CD4-positive, alpha-beta T cell (primary cell): Measurements from ENCODE around the gene PKDREJ. TPM values are rescaled to one million over a fixed set of nuclear protein-coding genes. Genes with fewer than 3 reads are reported as not detected.

ENCODE experiments used
- ATAC-seq: fragments of 200-7000 bp; cut with Tn5 transposase; one replicate; pipeline ENCODE4 v1.10.0; 2022; ENCODE audit warnings: mild to moderate bottlenecking; ENCODE audit not compliant: poor library complexity
- CTCF ChIA-PET: fragments of 350-600 bp; sonication (Branson Sonifier 250); formaldehyde crosslinking; loops from one replicate; lab custom pipeline; 2021; ENCODE audit warnings: antibody characterized with exemption, inconsistent platforms; lab: Charles Lee
- POLR2A ChIA-PET: fragments of 350-600 bp; sonication (Branson Sonifier 250); formaldehyde crosslinking; loops from one replicate; lab custom pipeline; 2021; ENCODE audit warnings: antibody characterized with exemption, inconsistent platforms; lab: Charles Lee
- DNase-seq, 14 experiments: peaks; one replicate each; pipeline ENCODE4 v3.0.0-alpha.2; 2013 to 2020; ENCODE audit warnings: mixed read lengths in 2 of 14
- H3K27ac ChIP-seq, 2 donors: one replicate each; pipeline versions ENCODE4 v1.5.1 to v1.7.0; 2013; ENCODE audit warnings: low read length in 2 of 2, low read depth in 1 of 2, mild to moderate bottlenecking in 1 of 2
- H3K27me3 ChIP-seq, 2 experiments: 1 replicate in 1 of 2; 2 replicates in 1 of 2; pipeline versions ENCODE4 v1.6.1 to v1.7.0; 2013; ENCODE audit warnings: low read length in 2 of 2, control low read depth in 1 of 2, mild to moderate bottlenecking in 1 of 2, moderate library complexity in 1 of 2; ENCODE audit not compliant: insufficient read depth in 2 of 2, control insufficient read depth in 1 of 2
- H3K36me3 ChIP-seq: one replicate; pipeline ENCODE4 v1.6.1; 2013; ENCODE audit warnings: low read length, control low read depth; ENCODE audit not compliant: insufficient read depth
- H3K4me1 ChIP-seq: one replicate; pipeline ENCODE4 v1.6.1; 2013; ENCODE audit warnings: low read length, control low read depth; ENCODE audit not compliant: insufficient read depth
- H3K4me3 ChIP-seq: one replicate; pipeline ENCODE4 v1.5.1; 2013; ENCODE audit warnings: mild to moderate bottlenecking, low read length, moderate library complexity
- H3K9me3 ChIP-seq, 2 experiments: 1 replicate in 1 of 2; 2 replicates in 1 of 2; pipeline versions ENCODE4 v1.6.1 to v1.7.0; 2013; ENCODE audit warnings: low read length in 2 of 2, mild to moderate bottlenecking in 2 of 2, control low read depth in 1 of 2, moderate library complexity in 1 of 2; ENCODE audit not compliant: control insufficient read depth in 1 of 2, insufficient read depth in 1 of 2
- H3K27ac Mint-ChIP-seq: one replicate; pipeline ENCODE4 v1.8.0; 2020; ENCODE audit warnings: mixed read lengths
- H3K27me3 Mint-ChIP-seq: one replicate; pipeline ENCODE4 v1.8.0; 2021; ENCODE audit warnings: mixed read lengths
- H3K36me3 Mint-ChIP-seq: one replicate; pipeline ENCODE4 v1.8.0; 2021; ENCODE audit warnings: low read depth, mixed read lengths
- H3K4me1 Mint-ChIP-seq: one replicate; pipeline ENCODE4 v1.8.0; 2021; ENCODE audit warnings: low read depth, mixed read lengths
- H3K4me3 Mint-ChIP-seq: one replicate; pipeline ENCODE4 v1.8.0; 2020; ENCODE audit warnings: mild to moderate bottlenecking, mixed read lengths
- H3K9me3 Mint-ChIP-seq: one replicate; pipeline ENCODE4 v1.8.0; 2020; ENCODE audit warnings: mixed read lengths
- intact Hi-C, 2 experiments: fragments of 100-400 bp; cut with DNase I in 1 of 2; cut with micrococcal nuclease in 1 of 2; formaldehyde crosslinking; loops; one replicate each; pipeline versions ENCODE4 v1.15.1 to v1.9.0; 2023 to 2025; cut with DNase I, micrococcal nuclease
- total RNA-seq, 174 experiments: library from RNA in 2 of 174; stranded (reverse) in 2 of 174; gene quantifications; one replicate each; pipeline ENCODE4 v1.2.3 and lab custom pipeline; 2021 to 2026
- TF ChIP-seq, protein P1 (sequence below): fragments of 200-600 bp; IDR thresholded peaks from one replicate; pipeline ENCODE4 v1.8.0; 2022; ENCODE audit warnings: antibody characterized with exemption, mild to moderate bottlenecking

PKDREJ gene
- total RNA-seq, 2 experiments from 2014 or later: not detected

DNA sequence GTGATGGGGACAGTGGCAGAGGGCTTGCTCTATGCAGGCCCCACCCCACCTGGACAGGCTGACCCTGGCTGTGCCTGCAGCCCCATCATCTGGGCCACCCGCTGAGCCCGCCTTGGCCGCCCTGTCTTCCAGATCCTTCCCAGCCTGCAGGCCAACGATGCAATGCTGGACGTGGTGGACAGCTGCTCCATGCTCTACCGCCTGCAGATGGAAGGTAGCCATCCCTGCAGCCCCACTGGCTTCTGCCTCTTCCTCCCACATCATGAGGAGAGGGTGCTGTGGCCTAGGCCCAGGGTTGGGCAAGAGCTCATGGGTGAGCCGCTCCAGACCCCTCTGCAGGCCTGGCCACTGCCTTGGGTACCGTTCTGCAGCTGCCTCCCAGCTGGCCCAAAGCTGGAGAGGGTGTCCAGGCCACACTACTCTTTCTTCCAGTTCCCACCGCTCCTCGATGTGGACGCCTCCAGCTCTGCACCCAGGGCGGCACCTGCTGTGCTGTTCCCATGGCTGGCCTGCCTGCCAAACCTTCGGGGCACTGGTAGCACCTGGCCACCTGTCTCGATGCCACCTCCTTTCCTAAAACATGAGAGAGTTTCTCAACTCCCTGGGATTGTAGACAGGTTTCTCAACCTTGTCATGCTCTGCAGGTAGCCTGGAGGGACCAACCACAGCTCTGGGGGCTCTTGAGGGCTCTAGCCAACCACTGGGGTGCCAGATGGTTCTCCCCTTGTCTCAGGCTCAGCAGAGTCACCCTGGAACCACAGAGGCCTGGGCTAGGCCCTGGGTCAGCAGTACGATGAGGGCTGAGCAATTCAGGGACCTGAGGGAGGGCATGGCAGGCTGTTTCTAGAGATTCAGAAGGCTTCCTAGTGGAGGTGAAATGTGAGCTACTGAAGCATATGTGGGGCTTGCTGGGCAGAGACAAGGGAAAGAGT is 24.1 kb upstream of the PKDREJ start:
- Histone ChIP-seq H3K27ac (no peak overlapping the region), H3K27me3 (no peaks in the 10 kb centered on the region), H3K4me3 (no peak overlapping the region), H3K4me1 (peaks cover 20% of the 10 kb centered on the region), H3K36me3 (peaks cover 7% of the 10 kb centered on the region), H3K9me3 (peaks cover 0 to 9% of the 10 kb centered on the region in 2 experiments)
- Mint-ChIP-seq H3K9me3 (no peaks in the 10 kb centered on the region), H3K4me3 (no peak overlapping the region), H3K27ac (no peak overlapping the region), H3K4me1 (peaks cover 6% of the 10 kb centered on the region), H3K36me3 (peaks cover 9% of the 10 kb centered on the region), H3K27me3 (no peaks in the 10 kb centered on the region)
- intact Hi-C loops: no loop called here
- ChIA-PET CTCF (no interaction called here), POLR2A (interaction anchor here (0.7 kb wide), 1 partner anchor 9 kb away, joined by 3 read pairs; no protein-coding TSS in a partner anchor)
- TF ChIP-seq, protein P1, sequence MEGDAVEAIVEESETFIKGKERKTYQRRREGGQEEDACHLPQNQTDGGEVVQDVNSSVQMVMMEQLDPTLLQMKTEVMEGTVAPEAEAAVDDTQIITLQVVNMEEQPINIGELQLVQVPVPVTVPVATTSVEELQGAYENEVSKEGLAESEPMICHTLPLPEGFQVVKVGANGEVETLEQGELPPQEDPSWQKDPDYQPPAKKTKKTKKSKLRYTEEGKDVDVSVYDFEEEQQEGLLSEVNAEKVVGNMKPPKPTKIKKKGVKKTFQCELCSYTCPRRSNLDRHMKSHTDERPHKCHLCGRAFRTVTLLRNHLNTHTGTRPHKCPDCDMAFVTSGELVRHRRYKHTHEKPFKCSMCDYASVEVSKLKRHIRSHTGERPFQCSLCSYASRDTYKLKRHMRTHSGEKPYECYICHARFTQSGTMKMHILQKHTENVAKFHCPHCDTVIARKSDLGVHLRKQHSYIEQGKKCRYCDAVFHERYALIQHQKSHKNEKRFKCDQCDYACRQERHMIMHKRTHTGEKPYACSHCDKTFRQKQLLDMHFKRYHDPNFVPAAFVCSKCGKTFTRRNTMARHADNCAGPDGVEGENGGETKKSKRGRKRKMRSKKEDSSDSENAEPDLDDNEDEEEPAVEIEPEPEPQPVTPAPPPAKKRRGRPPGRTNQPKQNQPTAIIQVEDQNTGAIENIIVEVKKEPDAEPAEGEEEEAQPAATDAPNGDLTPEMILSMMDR: no peak
- DNase-seq (no peak), ATAC-seq (no peak)

DNA sequence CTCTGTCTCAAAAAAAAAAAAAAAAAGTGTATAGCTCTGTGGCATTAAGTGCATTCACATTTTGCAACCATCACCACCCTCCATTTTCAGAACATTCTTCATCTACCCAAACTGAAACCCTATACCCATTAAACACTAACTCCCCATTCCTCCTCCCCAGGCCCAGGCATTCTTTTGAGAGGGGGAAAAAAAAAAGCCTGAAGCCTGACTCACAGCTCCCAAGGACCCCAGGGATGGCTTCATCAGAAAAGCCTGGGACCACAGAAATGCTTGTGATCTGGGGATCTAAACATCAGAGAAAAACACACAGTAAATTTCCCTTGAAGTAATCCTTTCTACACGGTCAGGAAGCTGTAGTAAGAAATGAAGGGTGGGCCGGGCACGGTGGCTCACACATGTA is 22.9 kb upstream of the PKDREJ start:
- no peak overlapping the region for H3K4me3 Mint-ChIP-seq
- Histone ChIP-seq H3K27me3 (no peaks in the 10 kb centered on the region), H3K9me3 (no peaks in the 10 kb centered on the region), H3K36me3 (peaks cover 15% of the 10 kb centered on the region), H3K27ac (no peak overlapping the region), H3K4me3 (no peak overlapping the region), H3K4me1 (peaks cover 20% of the 10 kb centered on the region)
- H3K36me3 Mint-ChIP-seq: peaks cover 18% of the 10 kb centered on the region
- no peaks in the 10 kb centered on the region for H3K27me3 Mint-ChIP-seq
- H3K4me1 Mint-ChIP-seq: peaks cover 6% of the 10 kb centered on the region
- H3K27ac Mint-ChIP-seq: no peak overlapping the region
- ChIA-PET POLR2A (no interaction called here), CTCF (no interaction called here)
- TF ChIP-seq, protein P1: no peak
- ATAC-seq (no peak), DNase-seq (no peak)
- intact Hi-C loops: no loop called here
- no peaks in the 10 kb centered on the region for H3K9me3 Mint-ChIP-seq

DNA sequence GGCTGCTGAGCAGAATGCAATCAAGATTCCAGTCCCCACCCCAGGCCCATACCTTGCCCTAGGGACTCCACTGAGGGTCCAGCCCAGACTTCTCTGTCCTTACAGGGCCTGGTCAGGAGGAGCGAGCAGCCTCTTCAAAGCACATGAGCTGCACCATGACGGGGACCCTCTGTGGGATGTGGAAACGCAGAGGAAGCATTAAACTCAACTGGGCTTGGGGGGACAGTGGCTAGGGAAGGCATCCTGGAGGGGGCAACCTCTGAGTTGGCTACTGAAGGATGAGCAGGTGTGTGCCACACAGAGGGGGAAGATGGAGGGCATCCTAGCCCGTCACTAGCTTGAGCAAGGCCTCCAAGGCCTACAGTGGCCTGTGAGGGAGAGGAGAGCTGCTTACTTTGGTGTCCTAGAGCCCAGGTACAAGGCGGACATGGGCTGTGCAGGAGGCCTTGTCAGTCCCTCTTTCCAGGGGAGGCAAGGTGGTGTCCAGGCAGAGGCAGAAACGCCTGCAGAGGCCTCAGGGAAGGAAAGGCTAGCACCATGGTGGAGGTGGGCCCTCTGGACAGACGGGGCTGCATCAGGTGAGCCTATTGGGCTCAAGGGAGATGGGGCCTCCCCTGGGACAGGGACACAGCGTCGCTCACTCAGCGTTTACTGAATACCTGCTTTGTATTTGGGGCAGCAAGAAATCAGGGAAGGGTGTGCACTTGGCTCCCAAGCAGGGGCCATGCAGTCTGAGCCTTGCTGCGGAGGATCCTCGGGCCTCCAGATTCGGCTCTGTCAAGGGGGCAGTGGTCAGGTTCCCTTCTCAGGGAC is 18.9 kb upstream of the PKDREJ start:
- H3K4me3 ChIP-seq: no peak overlapping the region
- Mint-ChIP-seq H3K36me3 (peaks cover 29% of the 10 kb centered on the region), H3K27me3 (no peaks in the 10 kb centered on the region), H3K4me3 (no peak overlapping the region), H3K27ac (no peak overlapping the region), H3K4me1 (no peaks in the 10 kb centered on the region), H3K9me3 (no peaks in the 10 kb centered on the region)
- peaks cover 9% of the 10 kb centered on the region for H3K4me1 ChIP-seq
- DNase-seq: no peak
- TF ChIP-seq, protein P1: no peak
- H3K27me3 ChIP-seq: no peaks in the 10 kb centered on the region
- no peak overlapping the region for H3K27ac ChIP-seq
- ChIA-PET CTCF (no interaction called here), POLR2A (no interaction called here)
- H3K36me3 ChIP-seq: peaks cover 30% of the 10 kb centered on the region
- intact Hi-C loops: no loop called here
- no peaks in the 10 kb centered on the region for H3K9me3 ChIP-seq
- ATAC-seq: no peak
